ENCODE results near the gene KLF13. TPM values are rescaled to one million over a fixed set of nuclear protein-coding genes. Genes with fewer than 3 reads are reported as not detected.

Gene KLF13
- total RNA-seq, 1 experiment from 2014 or later = 60.1 TPM

GRCh38 chr15:31343831-31344230 is 17.2 kb downstream of the KLF13 start:
- no peak overlapping the region for H3K27ac ChIP-seq (ENCODE audit: low read depth, low read length)
- H3K9me2 ChIP-seq (ENCODE audit: insufficient read depth) = no peaks in the 10 kb centered on the region
- ATAC-seq (no peak), DNase-seq (ENCODE audit: low read depth, low spot score) (no peak)
- no peaks in the 10 kb centered on the region for H3K9me3 ChIP-seq (ENCODE audit: control insufficient read depth in 1 of 2, insufficient read depth in 1 of 2, low read depth in 1 of 2, low read length in 2 of 2)
- H3K4me2 ChIP-seq (ENCODE audit: low read length) = no peak overlapping the region
- H3K9ac ChIP-seq (ENCODE audit: low read length) = no peak overlapping the region
- no TSS peak for BruUV-seq (replicated peaks)
- no peak for TF ChIP-seq MAX (IDR thresholded peaks at IDR 0.05)
- CTCF ChIA-PET = no interaction called here
- RAD21 ChIA-PET (ENCODE audit: low non-redundant PET in 1 of 2, low total read pairs in 2 of 2, uncharacterized antibody in 2 of 2, unreplicated experiment in 2 of 2) = no interaction called here
- no peaks in the 10 kb centered on the region for H3K36me3 ChIP-seq (ENCODE audit: control insufficient read depth in 1 of 2, insufficient read depth in 2 of 2, low read length in 2 of 2)
- peaks cover 47% of the 10 kb centered on the region; the same call in 1 of the 2 replicates for H3K79me2 ChIP-seq (ENCODE audit: insufficient read depth, low read length)
- H2AFZ ChIP-seq (ENCODE audit: low read depth, low read length, poor library complexity, severe bottlenecking) = no peak overlapping the region
- no peaks in the 10 kb centered on the region for H3K27me3 ChIP-seq (ENCODE audit: insufficient read depth, low read length)
- H3K4me3 ChIP-seq (replicated peaks in 1 of 2; ENCODE audit: low read depth in 1 of 2, low read length in 2 of 2) = no peak overlapping the region
- peaks cover 0 to 2% of the 10 kb centered on the region in 2 experiments; a peak in 3 of 4 replicates for H3K4me1 ChIP-seq (ENCODE audit: control insufficient read depth in 1 of 2, insufficient read depth in 2 of 2, low read length in 2 of 2)
- H4K20me1 ChIP-seq (ENCODE audit: insufficient read depth) = no peaks in the 10 kb centered on the region
- POLR2A ChIA-PET = no interaction called here
- intact Hi-C loops (cut with micrococcal nuclease) = no loop called here

- DNase-seq (ENCODE audit: low read depth, low spot score) (no peak), ATAC-seq (no peak)
- BruUV-seq (replicated peaks) = no TSS peak
- Histone ChIP-seq H3K27ac (ENCODE audit: low read depth, low read length) (no peak overlapping the region), H4K20me1 (ENCODE audit: insufficient read depth) (no peaks in the 10 kb centered on the region), H3K9me2 (ENCODE audit: insufficient read depth) (no peaks in the 10 kb centered on the region), H2AFZ (ENCODE audit: low read depth, low read length, poor library complexity, severe bottlenecking) (no peak overlapping the region), H3K9ac (ENCODE audit: low read length) (no peak overlapping the region), H3K4me3 (replicated peaks in 1 of 2; ENCODE audit: low read depth in 1 of 2, low read length in 2 of 2) (no peak overlapping the region), H3K79me2 (ENCODE audit: insufficient read depth, low read length) (peaks cover 43% of the 10 kb centered on the region; the same call in 1 of the 2 replicates), H3K9me3 (ENCODE audit: control insufficient read depth in 1 of 2, insufficient read depth in 1 of 2, low read depth in 1 of 2, low read length in 2 of 2) (no peaks in the 10 kb centered on the region), H3K36me3 (ENCODE audit: control insufficient read depth in 1 of 2, insufficient read depth in 2 of 2, low read length in 2 of 2) (no peaks in the 10 kb centered on the region), H3K4me1 (ENCODE audit: control insufficient read depth in 1 of 2, insufficient read depth in 2 of 2, low read length in 2 of 2) (no peaks in the 10 kb centered on the region; a peak in 1 of 4 replicates), H3K27me3 (ENCODE audit: insufficient read depth, low read length) (no peaks in the 10 kb centered on the region), H3K4me2 (ENCODE audit: low read length) (no peak overlapping the region)
- intact Hi-C loops (cut with micrococcal nuclease) = no loop called here
- ChIA-PET POLR2A (no interaction called here), RAD21 (ENCODE audit: low non-redundant PET in 1 of 2, low total read pairs in 2 of 2, uncharacterized antibody in 2 of 2, unreplicated experiment in 2 of 2) (no interaction called here), CTCF (no interaction called here)
- no peak for TF ChIP-seq SIN3A (IDR thresholded peaks at IDR 0.05; ENCODE audit: low read depth)
- TF ChIP-seq EGR1 (IDR thresholded peaks at IDR 0.05; ENCODE audit: low read depth) = no peak
- no peak for TF ChIP-seq FOSL1 (IDR thresholded peaks at IDR 0.05; ENCODE audit: low read depth)
- TF ChIP-seq RAD21 (IDR thresholded peaks at IDR 0.05; ENCODE audit: low read depth) = no peak
- no peak for TF ChIP-seq SP1 (IDR thresholded peaks at IDR 0.05; ENCODE audit: low read depth)
- no peak for TF ChIP-seq CBX3 (IDR thresholded peaks at IDR 0.05; ENCODE audit: low read depth)
- TF ChIP-seq POLR2A (IDR thresholded peaks at IDR 0.05; ENCODE audit: borderline replicate concordance, extremely low read depth, insufficient read depth, insufficient read length) = no peak
These were observed 17.6 kb downstream of the KLF13 start for GRCh38 chr15:31344266-31344665.

All from HCT116 (cell line).